Psoas muscle (tissue), 8 donors: ENCODE results near the gene COL5A1. TPM values are rescaled to one million over a fixed set of nuclear protein-coding genes. Genes with fewer than 3 reads are reported as not detected.

Source experiments
- ATAC-seq, 4 donors: fragments of 200-7000 bp; cut with Tn5 transposase; one replicate each; pipeline ENCODE4 v1.9.1; 2020; ENCODE audit warnings: moderate library complexity in 3 of 4, mild to moderate bottlenecking in 2 of 4
- DNase-seq, 2 donors: peaks; one replicate each; pipeline ENCODE4 v3.0.0-alpha.2; 2020
- H3K27ac ChIP-seq: fragments of 200-600 bp; one replicate; pipeline ENCODE4 v1.8.0; 2022
- H3K27me3 ChIP-seq, 3 donors: fragments of 200-600 bp in 1 of 3; one replicate each; pipeline versions ENCODE4 v1.6.1 to v1.8.0; 2013 to 2022; ENCODE audit warnings: low read length in 2 of 3, mild to moderate bottlenecking in 2 of 3, moderate library complexity in 1 of 3; ENCODE audit not compliant: insufficient read depth in 3 of 3
- H3K36me3 ChIP-seq, 2 donors: fragments of 200-600 bp in 1 of 2; one replicate each; pipeline versions ENCODE4 v1.6.1 to v1.8.0; 2013 to 2022; ENCODE audit warnings: low read depth in 1 of 2, mild to moderate bottlenecking in 1 of 2, moderate library complexity in 1 of 2; ENCODE audit not compliant: insufficient read depth in 1 of 2
- H3K4me1 ChIP-seq: fragments of 200-600 bp; one replicate; pipeline ENCODE4 v1.8.0; 2022
- H3K4me3 ChIP-seq: fragments of 200-600 bp; one replicate; pipeline ENCODE4 v1.8.0; 2022; ENCODE audit warnings: mild to moderate bottlenecking
- H3K9me3 ChIP-seq: fragments of 200-600 bp; one replicate; pipeline ENCODE4 v1.8.0; 2022
- WGBS, 3 donors: extraction: QIAGEN DNeasy Blood & Tissue Kit; methylation state at CpG; one replicate each; pipeline versions ENCODE4 v1.1.6 to v1.1.7; 2013; 5-methylcytosine and 5-hydroxymethylcytosine counted together
- intact Hi-C, 2 donors: fragments of 100-400 bp; cut with DNase I; formaldehyde crosslinking; loops; one replicate each; pipeline versions ENCODE4 v1.11.0 to v1.14.2; 2022
- polyA plus RNA-seq, 3 donors: library from polyadenylated mRNA; stranded (reverse); fragments of 200-250 nt; gene quantifications; one replicate each; pipeline ENCODE4 v1.2.3, GENCODE V29; 2013
- total RNA-seq, 4 donors: library from RNA; stranded (reverse); fragmentation: NEBNext Ultra II Directional in 2 of 4; extraction: Animal tissue kit (Norgen Biotek cat#: 25700) in 2 of 4; gene quantifications; one replicate each; pipeline versions ENCODE4 v1.2.1 to v1.2.4, GENCODE V29; 2021 to 2023
- TF ChIP-seq, protein P1 (sequence below): fragments of 200-600 bp; IDR thresholded peaks from one replicate; pipeline ENCODE4 v1.8.0; 2022; ENCODE audit warnings: antibody characterized with exemption
- donor health status: healthy with polysubstance abuse.
- donor health status: DM: no; HTN: no; CAD: no; lungs with moderate emphysema.
- donor health status: Bipolar disorder and iron deficiency.
- donor health status: healthy.
- donor health status: DM: yes; HTN: yes; CAD: no.
- donor health status: DM: no; HTN: no; CAD: no.
- donor health status: DM: no; HTN: no; CAD: no.
- donor health status: DM: yes; HTN: yes; CAD: no.

COL5A1 gene
- total and polyA plus RNA-seq, 7 donors: 1.7 to 11.3 (median 3.4) TPM

DNA sequence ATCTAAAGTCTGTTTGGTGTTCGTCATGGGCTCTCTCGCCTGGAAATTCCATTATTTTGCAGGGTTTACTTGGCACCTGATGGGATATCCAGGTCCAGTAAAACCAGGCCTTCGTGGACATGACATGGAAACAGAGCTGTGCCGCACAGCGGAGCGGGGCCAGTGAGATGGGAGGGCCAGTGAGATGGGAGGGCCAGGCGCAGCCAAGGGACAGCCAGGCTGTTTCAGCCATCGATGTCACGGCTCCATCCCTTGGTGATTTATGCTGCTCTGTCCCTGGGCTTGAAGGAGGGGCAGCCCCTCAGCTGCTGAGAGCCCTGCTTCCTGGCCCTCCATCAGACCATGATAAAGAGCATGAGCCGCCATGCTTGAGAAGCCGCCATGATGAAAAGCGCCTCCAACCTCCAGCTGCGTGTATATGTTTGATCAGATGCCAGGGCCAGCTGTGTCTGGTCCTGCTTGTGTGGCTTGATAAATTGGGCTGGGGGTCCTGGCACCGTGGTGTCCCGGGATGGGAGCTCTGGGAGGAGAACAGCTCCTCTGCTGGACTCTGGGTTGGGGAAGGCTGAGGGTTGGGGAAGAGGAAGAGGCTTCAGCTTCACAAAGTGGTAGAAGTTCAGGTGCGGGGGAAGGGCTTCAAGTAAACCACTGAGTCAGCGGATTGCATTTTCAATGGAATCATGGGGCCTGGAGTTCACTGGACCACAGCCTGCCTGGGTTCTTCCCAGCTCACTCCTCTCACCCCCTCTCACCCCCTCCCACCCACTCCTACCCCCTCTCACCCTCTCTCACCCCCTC, 6.1 kb upstream of the COL5A1 start:
- H3K4me1 ChIP-seq: no peaks in the 10 kb centered on the region
- H3K36me3 ChIP-seq: no peaks in the 10 kb centered on the region
- intact Hi-C loops: loop anchor here in 1 of 2 donors (10.0 kb wide), 1 partner anchor 161 kb away; no protein-coding TSS in a partner anchor
- H3K27me3 ChIP-seq: peaks cover 0 to 26% (median 0%) of the 10 kb centered on the region in 3 donors
- TF ChIP-seq, protein P1, sequence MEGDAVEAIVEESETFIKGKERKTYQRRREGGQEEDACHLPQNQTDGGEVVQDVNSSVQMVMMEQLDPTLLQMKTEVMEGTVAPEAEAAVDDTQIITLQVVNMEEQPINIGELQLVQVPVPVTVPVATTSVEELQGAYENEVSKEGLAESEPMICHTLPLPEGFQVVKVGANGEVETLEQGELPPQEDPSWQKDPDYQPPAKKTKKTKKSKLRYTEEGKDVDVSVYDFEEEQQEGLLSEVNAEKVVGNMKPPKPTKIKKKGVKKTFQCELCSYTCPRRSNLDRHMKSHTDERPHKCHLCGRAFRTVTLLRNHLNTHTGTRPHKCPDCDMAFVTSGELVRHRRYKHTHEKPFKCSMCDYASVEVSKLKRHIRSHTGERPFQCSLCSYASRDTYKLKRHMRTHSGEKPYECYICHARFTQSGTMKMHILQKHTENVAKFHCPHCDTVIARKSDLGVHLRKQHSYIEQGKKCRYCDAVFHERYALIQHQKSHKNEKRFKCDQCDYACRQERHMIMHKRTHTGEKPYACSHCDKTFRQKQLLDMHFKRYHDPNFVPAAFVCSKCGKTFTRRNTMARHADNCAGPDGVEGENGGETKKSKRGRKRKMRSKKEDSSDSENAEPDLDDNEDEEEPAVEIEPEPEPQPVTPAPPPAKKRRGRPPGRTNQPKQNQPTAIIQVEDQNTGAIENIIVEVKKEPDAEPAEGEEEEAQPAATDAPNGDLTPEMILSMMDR: no peak
- 79 to 82% (median 81%) methylated on average over 17 of the region's 17 CpGs for WGBS, 3 donors
- ATAC-seq: no peak
- no peaks in the 10 kb centered on the region for H3K9me3 ChIP-seq
- H3K4me3 ChIP-seq: no peak overlapping the region
- DNase-seq: no peak
- no peak overlapping the region for H3K27ac ChIP-seq

DNA sequence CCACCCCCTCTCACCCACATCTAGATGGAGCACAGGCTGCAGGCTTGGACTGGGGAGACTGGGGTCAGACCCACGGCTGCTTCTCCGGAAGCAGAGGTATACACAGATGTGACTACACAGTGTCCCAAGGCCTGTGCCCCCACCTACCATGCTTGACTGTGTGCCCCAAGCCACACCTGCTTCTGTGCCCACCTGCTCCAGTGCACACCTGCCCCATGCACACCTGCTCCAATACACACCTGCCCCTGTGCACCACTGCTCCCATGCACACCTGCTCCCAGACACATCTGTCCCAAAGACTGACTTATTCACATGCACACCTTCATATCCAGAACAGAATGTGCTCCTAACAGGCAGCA, 5.5 kb upstream of the COL5A1 start:
- DNase-seq (no peak), ATAC-seq (no peak)
- Histone ChIP-seq H3K4me3 (no peak overlapping the region), H3K27ac (no peak overlapping the region), H3K9me3 (no peaks in the 10 kb centered on the region), H3K36me3 (no peaks in the 10 kb centered on the region), H3K4me1 (no peaks in the 10 kb centered on the region), H3K27me3 (peaks cover 0 to 28% (median 2%) of the 10 kb centered on the region in 3 donors)
- intact Hi-C loops: loop anchor here in 1 of 2 donors (10.0 kb wide), 1 partner anchor 161 kb away; no protein-coding TSS in a partner anchor
- WGBS, 3 donors: 90 to 94% (median 91%) methylated on average over 2 of the region's 2 CpGs
- TF ChIP-seq, protein P1: no peak

DNA sequence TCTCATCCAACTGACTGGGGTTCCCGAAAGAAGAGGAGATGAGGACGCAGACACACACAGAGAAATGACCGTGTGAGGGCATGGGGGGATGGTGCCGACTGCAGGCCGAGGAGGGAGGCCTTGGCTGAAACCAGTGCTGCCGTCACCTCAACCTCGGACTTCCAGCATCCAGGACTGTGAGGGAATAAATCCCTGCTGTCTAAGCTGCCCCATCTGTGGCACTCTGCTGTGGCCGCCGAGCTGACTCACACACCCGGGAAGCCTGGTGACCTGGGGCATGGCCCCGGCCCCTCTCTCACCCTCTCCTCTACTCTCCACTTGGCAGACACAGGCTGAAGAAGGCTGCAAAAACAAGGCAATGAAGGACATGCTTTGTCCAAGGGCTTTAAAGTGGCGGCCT, 4.4 kb upstream of the COL5A1 start:
- intact Hi-C loops: loop anchor here in 1 of 2 donors (10.0 kb wide), 1 partner anchor 162 kb away; no protein-coding TSS in a partner anchor
- peak in 1 of 2 donors; percentile 46 for DNase-seq
- H3K27me3 ChIP-seq: peaks cover 0 to 39% (median 7%) of the 10 kb centered on the region in 3 donors
- no peak overlapping the region for H3K27ac ChIP-seq
- H3K9me3 ChIP-seq: no peaks in the 10 kb centered on the region
- no peak for ATAC-seq
- TF ChIP-seq, protein P1: no peak
- H3K4me1 ChIP-seq: no peaks in the 10 kb centered on the region
- WGBS, 3 donors: 86 to 88% (median 87%) methylated on average over 12 of the region's 12 CpGs
- H3K36me3 ChIP-seq: no peaks in the 10 kb centered on the region
- H3K4me3 ChIP-seq: no peak overlapping the region

DNA sequence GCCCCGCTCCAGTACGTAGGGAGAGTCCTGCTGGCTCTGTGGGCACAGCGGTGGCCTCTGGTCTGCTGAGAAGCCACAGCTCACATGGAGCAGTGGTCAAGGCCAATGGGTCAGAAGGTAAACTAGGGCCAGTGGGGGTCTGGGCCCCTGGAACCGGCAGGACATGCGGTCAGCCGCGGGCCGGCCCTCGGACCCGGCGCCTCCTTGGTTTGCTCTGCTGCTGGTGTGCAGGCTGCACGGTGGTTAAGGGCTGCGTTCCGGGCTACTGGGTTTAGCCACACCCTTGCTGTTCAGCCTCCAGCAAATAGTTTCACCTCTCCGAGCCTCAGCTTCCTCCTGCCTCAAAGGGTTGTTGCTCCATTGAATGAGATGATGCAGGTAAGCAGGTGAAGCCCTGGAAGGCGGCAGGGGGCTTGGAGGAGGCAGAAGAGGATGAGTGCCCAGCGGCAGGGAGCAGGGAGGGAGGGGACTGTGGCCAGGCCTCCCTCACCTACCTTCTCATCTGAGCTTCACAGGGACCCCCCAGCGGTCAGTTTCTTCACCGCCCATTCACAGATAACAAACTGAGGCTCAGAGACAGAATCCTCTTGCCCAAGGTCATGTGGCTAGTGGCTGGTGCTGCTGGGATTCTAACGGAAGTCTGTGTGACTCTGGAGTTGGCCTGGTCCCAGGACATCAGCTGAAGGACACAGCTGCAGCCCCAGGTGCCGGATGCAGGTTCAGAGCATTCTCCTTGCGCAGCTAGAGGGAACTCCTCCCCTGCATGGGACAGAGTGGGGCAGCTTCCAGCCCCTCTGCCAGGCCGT, 3.7 kb upstream of the COL5A1 start:
- WGBS, 3 donors: 76 to 80% (median 79%) methylated on average over 23 of the region's 23 CpGs
- peak in 1 of 2 donors; percentile 58 for DNase-seq
- ATAC-seq: no peak

More for the DNA sequence above, 3.7 kb upstream of the COL5A1 start:
- Histone ChIP-seq H3K36me3 (no peaks in the 10 kb centered on the region), H3K4me3 (no peak overlapping the region), H3K9me3 (no peaks in the 10 kb centered on the region), H3K27ac (no peak overlapping the region), H3K4me1 (no peaks in the 10 kb centered on the region), H3K27me3 (peaks cover 0 to 46% (median 10%) of the 10 kb centered on the region in 3 donors)
- TF ChIP-seq, protein P1: no peak
- intact Hi-C loops: loop anchor here in 1 of 2 donors (10.0 kb wide), 1 partner anchor 163 kb away; no protein-coding TSS in a partner anchor
